GM12875 (cell line): ENCODE measurements around the gene CPLX3.

ENCODE experiments used
- H3K4me3 ChIP-seq: one replicate; pipeline ENCODE4 v1.5.1; 2011; ENCODE audit warnings: low read depth, low read length, control low read depth
- TF ChIP-seq, protein P1 (sequence below): IDR thresholded peaks from 2 replicates; pipeline ENCODE4 v1.5.1; 2011; ENCODE audit warnings: low read depth, mild to moderate bottlenecking, control low read depth, inconsistent platforms, low read length, moderate library complexity, borderline replicate concordance; ENCODE audit not compliant: insufficient read depth

The CPLX3 gene

DNA sequence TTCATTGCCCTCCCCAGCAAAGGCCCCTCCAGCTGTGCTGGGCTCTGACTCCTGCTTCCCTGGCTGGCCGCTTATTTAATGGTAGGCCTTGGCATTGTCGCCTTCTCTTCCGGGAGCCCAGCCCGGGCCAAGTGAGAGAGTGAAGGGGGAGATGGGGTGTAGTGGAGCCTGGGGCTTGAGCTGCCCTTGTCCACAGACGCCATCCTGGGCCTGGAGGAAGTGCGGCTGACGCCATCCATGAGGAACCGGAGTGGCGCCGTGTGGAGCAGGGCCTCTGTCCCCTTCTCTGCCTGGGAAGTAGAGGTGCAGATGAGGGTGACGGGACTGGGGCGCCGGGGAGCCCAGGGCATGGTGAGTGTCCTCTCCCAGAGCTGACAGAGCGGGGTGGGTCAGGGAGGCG is 10.5 kb upstream of the CPLX3 start:
- TF ChIP-seq, protein P1, sequence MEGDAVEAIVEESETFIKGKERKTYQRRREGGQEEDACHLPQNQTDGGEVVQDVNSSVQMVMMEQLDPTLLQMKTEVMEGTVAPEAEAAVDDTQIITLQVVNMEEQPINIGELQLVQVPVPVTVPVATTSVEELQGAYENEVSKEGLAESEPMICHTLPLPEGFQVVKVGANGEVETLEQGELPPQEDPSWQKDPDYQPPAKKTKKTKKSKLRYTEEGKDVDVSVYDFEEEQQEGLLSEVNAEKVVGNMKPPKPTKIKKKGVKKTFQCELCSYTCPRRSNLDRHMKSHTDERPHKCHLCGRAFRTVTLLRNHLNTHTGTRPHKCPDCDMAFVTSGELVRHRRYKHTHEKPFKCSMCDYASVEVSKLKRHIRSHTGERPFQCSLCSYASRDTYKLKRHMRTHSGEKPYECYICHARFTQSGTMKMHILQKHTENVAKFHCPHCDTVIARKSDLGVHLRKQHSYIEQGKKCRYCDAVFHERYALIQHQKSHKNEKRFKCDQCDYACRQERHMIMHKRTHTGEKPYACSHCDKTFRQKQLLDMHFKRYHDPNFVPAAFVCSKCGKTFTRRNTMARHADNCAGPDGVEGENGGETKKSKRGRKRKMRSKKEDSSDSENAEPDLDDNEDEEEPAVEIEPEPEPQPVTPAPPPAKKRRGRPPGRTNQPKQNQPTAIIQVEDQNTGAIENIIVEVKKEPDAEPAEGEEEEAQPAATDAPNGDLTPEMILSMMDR, result no peak
- no peak overlapping the region for H3K4me3 ChIP-seq

DNA sequence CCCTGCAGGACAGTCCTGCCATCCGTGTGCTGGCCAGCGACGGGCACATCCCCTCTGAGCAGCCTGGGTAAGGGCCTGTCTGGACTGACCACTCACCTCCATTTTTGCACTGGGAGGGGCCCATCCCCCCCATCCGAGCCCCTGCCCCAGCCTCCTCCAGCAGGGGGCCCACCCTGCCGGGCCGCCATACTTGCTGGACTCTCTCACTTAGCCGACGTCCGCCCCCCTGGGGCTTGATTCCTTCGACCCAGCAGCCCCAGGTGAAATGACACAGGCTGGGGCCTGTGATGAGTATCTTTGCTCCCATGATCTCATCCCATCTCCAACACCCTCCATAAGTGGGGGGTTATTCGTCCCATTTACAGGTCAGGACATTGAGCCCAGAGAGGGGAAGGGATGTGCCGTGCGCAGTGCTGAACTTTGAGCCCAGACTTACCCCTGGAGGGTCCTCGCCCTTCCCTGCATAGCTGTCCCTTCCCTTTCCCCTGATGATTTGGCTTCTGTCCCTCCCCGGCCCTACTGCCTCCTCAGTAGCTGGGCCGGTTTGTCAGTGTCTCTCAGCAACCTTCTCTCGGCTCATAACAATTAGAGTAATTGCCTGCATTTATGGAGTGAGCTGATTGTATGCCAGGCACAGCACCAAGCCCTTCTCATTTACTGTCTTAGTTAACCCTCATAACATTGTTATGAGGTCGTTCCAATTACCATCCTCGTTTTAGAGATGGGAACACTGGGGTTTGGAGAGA is 9.6 kb upstream of the CPLX3 start:
- no peak overlapping the region for H3K4me3 ChIP-seq
- TF ChIP-seq, protein P1, result no peak

DNA sequence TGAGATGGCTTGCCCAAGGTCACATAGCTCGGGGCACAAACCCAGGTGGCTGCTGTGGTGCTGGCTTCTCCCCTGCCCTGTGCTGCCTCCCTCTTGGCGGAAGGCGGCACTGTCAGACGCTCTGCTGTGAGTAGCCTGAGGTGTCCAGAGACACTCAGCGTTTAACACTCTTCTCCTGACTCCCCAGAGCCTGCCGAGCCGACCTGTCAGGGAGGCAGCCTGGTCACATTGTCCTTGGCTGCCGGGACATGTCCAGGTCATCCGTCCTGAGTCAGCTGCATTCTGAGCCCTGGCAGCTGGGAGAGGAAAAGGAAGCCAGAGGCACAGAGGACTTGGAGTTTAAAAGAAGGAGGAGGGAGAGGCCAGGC is 9.1 kb upstream of the CPLX3 start:
- H3K4me3 ChIP-seq, result no peak overlapping the region
- TF ChIP-seq, protein P1, result no peak

DNA sequence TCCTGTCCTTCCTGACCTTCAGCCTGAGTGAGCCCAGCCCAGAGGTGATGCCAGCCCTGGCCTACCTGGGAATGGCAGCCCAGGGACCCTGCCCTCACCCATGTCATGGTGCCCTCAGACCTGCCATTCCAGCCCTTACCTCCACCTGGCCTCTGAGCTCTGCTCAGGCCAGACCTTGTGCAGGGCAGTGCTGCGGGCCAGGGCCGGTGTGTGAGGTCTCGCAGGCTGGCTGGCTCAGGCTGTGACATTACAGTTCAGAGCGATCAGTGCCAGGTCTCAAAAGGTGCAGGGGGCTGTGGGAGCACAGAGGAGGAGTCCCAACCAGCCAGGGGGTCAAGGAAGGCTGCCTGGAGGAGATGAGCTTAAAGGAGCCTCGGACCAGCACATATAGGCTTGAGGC is 6.4 kb upstream of the CPLX3 start:
- H3K4me3 ChIP-seq, result no peak overlapping the region
- TF ChIP-seq, protein P1, result no peak

DNA sequence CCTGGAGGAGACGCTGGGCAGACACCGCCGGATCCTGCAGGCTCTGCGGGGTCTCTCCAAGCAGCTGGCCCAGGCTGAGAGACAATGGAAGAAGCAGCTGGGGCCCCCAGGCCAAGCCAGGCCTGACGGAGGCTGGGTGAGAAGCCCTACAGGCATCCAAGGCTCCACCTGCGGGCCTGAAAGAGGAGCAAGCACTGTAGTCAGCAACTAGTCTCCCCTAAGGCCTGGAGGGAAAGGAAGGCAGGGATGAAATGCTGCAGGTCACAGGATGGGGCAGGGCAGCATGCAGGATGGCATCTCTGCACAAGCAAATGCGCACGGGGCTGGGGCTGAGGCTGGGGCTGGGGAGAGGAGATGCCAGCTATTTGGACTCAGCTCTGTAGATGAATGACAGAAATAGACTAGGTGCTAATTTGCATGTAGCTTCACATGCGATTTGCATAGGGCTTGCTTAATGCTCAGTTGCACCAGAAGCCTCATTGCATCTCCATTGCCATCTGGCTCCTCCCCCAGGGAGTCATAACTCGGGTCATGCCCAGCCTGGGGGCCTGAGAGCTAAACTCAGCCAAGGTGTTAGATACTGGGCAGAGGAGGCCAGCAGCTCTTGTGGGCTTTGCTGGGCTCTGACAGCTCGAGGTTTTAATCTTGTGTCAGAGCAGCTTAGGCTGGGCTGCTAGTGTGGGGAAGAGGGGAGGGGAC is 5.2 kb upstream of the CPLX3 start:
- H3K4me3 ChIP-seq, result no peak overlapping the region
- TF ChIP-seq, protein P1, result no peak

DNA sequence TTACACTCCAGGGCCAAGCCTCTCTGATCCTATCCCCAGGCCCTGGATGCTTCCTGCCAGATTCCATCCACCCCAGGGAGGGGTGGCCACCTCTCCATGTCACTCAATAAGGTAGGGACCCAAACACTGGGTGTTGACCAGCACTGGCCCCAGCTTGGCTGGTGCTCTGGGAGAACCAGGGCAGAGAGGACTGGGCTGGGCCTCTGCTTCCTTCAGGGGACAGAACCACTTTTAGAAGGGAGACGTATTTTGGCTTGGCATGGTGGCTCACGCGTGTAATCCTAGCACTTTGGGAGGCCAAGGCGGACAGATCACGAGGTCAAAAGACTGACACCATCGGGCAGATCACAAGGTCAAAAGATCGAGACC is 4.7 kb upstream of the CPLX3 start:
- TF ChIP-seq, protein P1, result no peak
- no peak overlapping the region for H3K4me3 ChIP-seq

DNA sequence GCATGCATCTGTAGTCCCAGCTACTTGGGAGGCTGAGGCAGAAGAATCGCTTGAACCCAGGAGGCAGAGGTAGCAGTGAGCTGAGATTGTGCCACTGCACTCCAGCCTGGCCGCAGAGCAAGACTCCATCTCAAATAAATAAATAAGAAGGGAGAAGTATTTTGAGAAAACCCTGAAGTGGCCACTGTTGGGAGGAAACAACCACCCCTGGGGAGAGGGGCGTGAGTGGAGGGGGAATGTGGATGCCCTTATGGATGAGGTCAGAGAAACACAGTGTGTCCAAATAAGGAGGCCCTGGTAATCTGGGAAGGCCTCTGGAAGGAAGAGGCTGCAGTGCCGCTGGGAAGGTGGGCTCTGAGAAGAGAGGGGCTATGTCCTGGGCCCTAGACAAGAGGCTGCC is 4.2 kb upstream of the CPLX3 start:
- TF ChIP-seq, protein P1, result no peak
- no peak overlapping the region for H3K4me3 ChIP-seq
